Activated CD4-positive, alpha-beta memory T cell treated with anti-CD3 and anti-CD28 coated beads, Interleukin-2, amount 10 ng/mL, durations not matched to agents 7 days and 5 days (primary cell): Measurements from ENCODE around the gene ZNF44. TPM values are rescaled to one million over a fixed set of nuclear protein-coding genes. Genes with fewer than 3 reads are reported as not detected.

Experiments used
- CTCF ChIA-PET: fragments of 350-600 bp; sonication (Branson Sonifier 250); formaldehyde crosslinking; loops from one replicate; lab custom pipeline; 2021; ENCODE audit warnings: antibody characterized with exemption, inconsistent platforms; lab: Charles Lee
- POLR2A ChIA-PET: fragments of 350-600 bp; sonication (Branson Sonifier 250); formaldehyde crosslinking; loops from one replicate; lab custom pipeline; 2021; ENCODE audit warnings: antibody characterized with exemption; lab: Charles Lee
- DNase-seq: peaks from one replicate; pipeline ENCODE4 v3.0.0-alpha.2; 2020
- H3K27ac Mint-ChIP-seq: one replicate; pipeline ENCODE4 v1.8.0; 2021; ENCODE audit warnings: mild to moderate bottlenecking, mixed read lengths
- H3K27me3 Mint-ChIP-seq: one replicate; pipeline ENCODE4 v1.8.0; 2021; ENCODE audit warnings: mixed read lengths
- H3K36me3 Mint-ChIP-seq: one replicate; pipeline ENCODE4 v1.8.0; 2021; ENCODE audit warnings: low read depth, mixed read lengths
- H3K4me1 Mint-ChIP-seq: one replicate; pipeline ENCODE4 v1.8.0; 2021; ENCODE audit warnings: mixed read lengths
- H3K4me3 Mint-ChIP-seq: one replicate; pipeline ENCODE4 v1.8.0; 2021; ENCODE audit warnings: mild to moderate bottlenecking, mixed read lengths
- H3K9me3 Mint-ChIP-seq: one replicate; pipeline ENCODE4 v1.8.0; 2021; ENCODE audit warnings: mixed read lengths
- total RNA-seq, 2 experiments: library from RNA; stranded (reverse); gene quantifications; one replicate each; pipeline ENCODE4 v1.2.3, GENCODE V29; 2021

The ZNF44 gene
- total RNA-seq, 2 experiments from 2014 or later, result 14.9 to 16.2 TPM

GRCh38 chr19:12244370-12244769 lies 50.3 kb downstream of the ZNF44 start:
- DNase-seq, result no peak
- Mint-ChIP-seq H3K27ac (no peak overlapping the region), H3K9me3 (peaks cover 48% of the 10 kb centered on the region), H3K4me1 (no peaks in the 10 kb centered on the region), H3K4me3 (no peak overlapping the region), H3K36me3 (peaks cover 21% of the 10 kb centered on the region), H3K27me3 (no peaks in the 10 kb centered on the region)
- POLR2A ChIA-PET, result no interaction called here
- CTCF ChIA-PET, result no interaction called here

DNA sequence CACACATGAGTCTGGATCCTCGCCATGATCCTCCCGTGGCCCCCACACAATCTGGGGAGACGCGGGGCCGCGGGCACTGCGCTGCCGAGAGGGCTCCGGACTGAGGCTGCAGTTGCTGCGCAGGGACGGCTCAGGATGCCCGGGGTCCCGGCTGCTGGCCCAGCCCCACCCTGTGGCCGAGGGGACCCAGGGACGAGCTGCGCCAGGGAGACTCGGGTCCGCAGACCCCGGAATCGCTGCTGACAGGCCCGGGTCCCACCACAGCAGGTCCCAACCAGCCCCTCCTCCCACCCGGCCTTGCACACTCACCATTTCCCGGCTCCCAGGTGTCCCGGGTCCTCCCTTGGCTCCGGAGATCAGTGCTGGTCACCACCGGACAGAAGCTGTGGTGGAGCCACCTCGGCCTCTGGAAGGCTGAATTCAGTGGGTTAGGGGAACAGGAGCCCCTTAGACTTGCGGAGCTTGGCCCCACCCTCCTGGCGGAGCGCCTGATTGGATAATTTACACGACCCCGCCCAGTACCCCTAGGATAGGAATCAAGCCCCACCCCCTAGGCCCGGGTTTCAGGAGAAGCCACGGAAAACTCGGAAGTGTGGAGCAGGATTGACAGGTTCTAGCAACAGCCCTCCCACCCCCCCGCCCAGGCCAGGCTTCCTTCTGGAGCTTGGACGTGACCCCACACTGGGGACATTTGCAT lies 57.4 kb downstream of the ZNF44 start:
- H3K36me3 Mint-ChIP-seq, result peaks cover 9% of the 10 kb centered on the region

GRCh38 chr19:12232961-12233360 lies 61.7 kb downstream of the ZNF44 start:
- H3K27me3 Mint-ChIP-seq, result no peaks in the 10 kb centered on the region
- POLR2A ChIA-PET, result no interaction called here
- H3K4me3 Mint-ChIP-seq, result no peak overlapping the region
- CTCF ChIA-PET, result no interaction called here
- H3K36me3 Mint-ChIP-seq, result peaks cover 4% of the 10 kb centered on the region
- peaks cover 55% of the 10 kb centered on the region for H3K9me3 Mint-ChIP-seq
- no peak for DNase-seq
- no peaks in the 10 kb centered on the region for H3K4me1 Mint-ChIP-seq
- no peak overlapping the region for H3K27ac Mint-ChIP-seq

More for the DNA sequence above, 57.4 kb downstream of the ZNF44 start:
- peaks cover 43% of the 10 kb centered on the region for H3K9me3 Mint-ChIP-seq
- no peak overlapping the region for H3K27ac Mint-ChIP-seq
- no peak for DNase-seq
- ChIA-PET CTCF (no interaction called here), POLR2A (no interaction called here)
- H3K4me3 Mint-ChIP-seq, result no peak overlapping the region
- no peaks in the 10 kb centered on the region for H3K4me1 Mint-ChIP-seq
- no peaks in the 10 kb centered on the region for H3K27me3 Mint-ChIP-seq

DNA sequence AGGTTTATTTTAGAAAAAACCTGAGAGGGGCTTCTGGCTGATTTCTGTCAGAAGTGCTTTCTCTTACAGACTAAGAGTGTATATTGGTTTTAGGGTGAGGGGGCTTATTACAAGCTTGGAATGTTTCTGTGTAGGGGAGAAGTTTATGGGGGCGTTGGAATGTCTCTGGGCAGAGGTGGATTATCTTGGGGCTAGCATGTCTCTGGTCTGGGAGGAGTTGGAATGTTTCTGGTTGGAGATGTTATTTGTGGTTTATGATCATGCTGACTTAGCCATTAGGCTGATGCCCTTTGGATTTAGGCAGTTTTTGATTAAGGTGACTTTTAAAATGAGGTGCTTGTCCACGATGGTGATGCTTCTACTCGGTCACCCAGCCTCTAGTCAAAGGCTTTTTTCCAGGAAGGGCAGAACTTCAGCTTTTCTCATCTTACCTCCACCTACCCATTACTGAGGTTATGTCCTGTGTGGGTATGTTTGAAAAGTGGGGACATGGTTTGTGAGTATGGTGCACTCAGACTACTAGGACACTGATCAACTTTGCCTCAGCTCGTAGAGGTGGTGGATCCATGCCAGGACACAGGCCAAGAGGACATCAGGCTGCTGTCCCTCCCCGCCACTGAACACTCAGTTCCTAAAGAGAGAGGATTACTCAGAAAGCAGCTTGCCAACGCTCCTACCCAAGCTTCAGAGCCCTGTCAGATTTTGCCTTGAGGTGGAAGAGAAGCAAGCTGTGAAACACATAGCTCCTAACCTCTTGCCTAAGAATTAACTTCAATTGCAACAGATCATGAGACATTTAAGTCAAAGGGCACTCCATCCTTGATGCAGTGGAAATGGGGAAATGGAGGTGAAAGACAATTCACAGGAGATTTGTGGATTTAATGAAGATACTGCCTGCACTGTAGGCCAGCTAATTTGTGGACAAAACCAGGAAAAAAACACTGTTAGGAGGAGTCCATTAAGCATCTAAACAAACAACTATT lies 63.6 kb downstream of the ZNF44 start:
- DNase-seq, result no peak
- Mint-ChIP-seq H3K4me3 (no peak overlapping the region), H3K27me3 (no peaks in the 10 kb centered on the region), H3K36me3 (peaks cover 4% of the 10 kb centered on the region), H3K27ac (no peak overlapping the region), H3K9me3 (peaks cover 48% of the 10 kb centered on the region), H3K4me1 (no peaks in the 10 kb centered on the region)
- POLR2A ChIA-PET, result no interaction called here
- CTCF ChIA-PET, result no interaction called here

DNA sequence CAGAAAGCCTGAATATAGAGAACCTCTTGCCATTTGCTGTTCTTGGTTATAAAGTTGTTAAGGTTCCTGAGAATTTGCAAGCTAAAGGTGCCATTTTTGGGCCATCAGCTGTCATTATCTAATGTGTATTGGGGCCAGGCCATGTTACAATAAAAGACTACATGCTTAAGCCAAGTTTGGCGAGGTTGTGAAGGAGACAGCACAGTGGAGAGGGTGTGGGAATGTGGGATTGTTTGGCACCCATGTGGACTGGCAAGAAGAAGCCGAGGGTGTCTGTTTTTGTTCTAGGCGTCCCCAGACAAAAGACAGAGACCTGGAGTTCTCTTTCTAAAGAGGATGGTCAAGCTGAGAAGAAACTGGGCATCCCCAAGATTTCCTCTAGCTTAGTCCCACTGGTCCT lies 64.7 kb downstream of the ZNF44 start:
- ChIA-PET CTCF (no interaction called here), POLR2A (no interaction called here)
- no peaks in the 10 kb centered on the region for H3K27me3 Mint-ChIP-seq
- peaks cover 4% of the 10 kb centered on the region for H3K36me3 Mint-ChIP-seq
- no peak overlapping the region for H3K4me3 Mint-ChIP-seq
- H3K4me1 Mint-ChIP-seq, result no peaks in the 10 kb centered on the region
- peaks cover 43% of the 10 kb centered on the region for H3K9me3 Mint-ChIP-seq
- H3K27ac Mint-ChIP-seq, result no peak overlapping the region
- DNase-seq, result no peak

GRCh38 chr19:12224676-12225075 lies 70.0 kb downstream of the ZNF44 start:
- Mint-ChIP-seq H3K9me3 (peaks cover 25% of the 10 kb centered on the region), H3K4me3 (no peak overlapping the region), H3K27me3 (no peaks in the 10 kb centered on the region), H3K27ac (no peak overlapping the region), H3K36me3 (peaks cover 3% of the 10 kb centered on the region), H3K4me1 (no peaks in the 10 kb centered on the region)
- CTCF ChIA-PET, result no interaction called here
- POLR2A ChIA-PET, result no interaction called here
- DNase-seq, result no peak

DNA sequence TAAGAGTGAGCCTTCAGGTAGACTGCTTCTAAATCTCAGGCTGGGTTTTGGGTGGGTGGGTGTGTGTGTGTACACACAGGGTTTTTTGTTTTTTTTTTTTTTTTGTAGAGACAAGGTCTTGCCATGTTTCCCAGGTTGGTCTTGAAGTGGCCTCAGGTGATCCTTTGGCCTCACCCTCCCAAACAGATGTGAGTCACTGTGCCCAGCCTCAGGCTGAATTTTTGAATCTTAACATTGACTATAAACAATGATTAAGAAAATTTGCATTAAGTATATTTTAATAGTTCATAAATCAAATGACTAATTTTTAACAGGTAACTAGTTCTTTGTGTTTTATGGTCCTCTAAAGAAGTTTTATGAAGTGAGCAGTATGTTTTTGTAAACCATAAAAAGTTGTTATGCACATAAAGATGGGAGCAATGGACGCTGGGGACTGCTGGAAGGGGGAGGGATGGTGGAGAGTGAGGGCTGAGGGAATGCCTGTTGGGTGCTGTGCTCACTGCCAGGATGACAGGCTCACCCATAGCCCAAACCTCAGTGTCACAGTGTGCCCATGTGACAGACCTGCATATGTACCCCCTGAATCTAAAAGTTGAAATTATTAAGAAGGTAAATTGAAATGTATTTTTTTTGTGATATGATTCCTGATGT lies 71.6 kb downstream of the ZNF44 start:
- peaks cover 35% of the 10 kb centered on the region for H3K9me3 Mint-ChIP-seq
- ChIA-PET CTCF (no interaction called here), POLR2A (no interaction called here)
- DNase-seq, result no peak
- H3K4me1 Mint-ChIP-seq, result no peaks in the 10 kb centered on the region
- peaks cover 3% of the 10 kb centered on the region for H3K36me3 Mint-ChIP-seq
- no peak overlapping the region for H3K4me3 Mint-ChIP-seq
- no peaks in the 10 kb centered on the region for H3K27me3 Mint-ChIP-seq
- H3K27ac Mint-ChIP-seq, result no peak overlapping the region

Other genes with a start within 250 kb of the ZNF44 start
- gene ZNF878, start 241.9 kb downstream of the ZNF44 start, total RNA-seq, result under 1 TPM; 0.15 to 0.28 TPM
- 1 to 10 TPM; 1.4 to 1.6 TPM for gene ZNF844, start 230.2 kb downstream of the ZNF44 start, total RNA-seq
- 1 to 10 TPM; 5.3 to 5.8 TPM for gene ZNF20, start 154.5 kb downstream of the ZNF44 start, total RNA-seq
- gene ZNF625, start 138.1 kb downstream of the ZNF44 start, total RNA-seq, result 1 to 10 TPM; 2.7 to 3.8 TPM
- gene ZNF136, start 131.8 kb downstream of the ZNF44 start, total RNA-seq, result 10 to 100 TPM; 11.0 TPM
- 1 to 10 TPM; 4.0 to 4.5 TPM for gene ZNF563, start 38.8 kb upstream of the ZNF44 start, total RNA-seq
- gene ZNF442, start 70.8 kb upstream of the ZNF44 start, total RNA-seq, result under 1 TPM; 0.75 to 0.86 TPM
- 1 to 10 TPM; 4.7 TPM for gene ZNF799, start 106.4 kb upstream of the ZNF44 start, total RNA-seq
- 1 to 10 TPM; 4.9 to 5.2 TPM for gene ZNF443, start 146.1 kb upstream of the ZNF44 start, total RNA-seq
- gene ZNF709, start 189.9 kb upstream of the ZNF44 start, total RNA-seq, result 1 to 10 TPM; 1.8 to 3.0 TPM